ENCODE data around the gene SLC6A11.

GRCh38 chr3:10933805-10934481 lies 117.9 kb downstream of the SLC6A11 start:
- TF ChIP-seq JUN (CRISPR knock-in tag; IDR thresholded peaks at IDR 0.05): no peak
- no peak for TF ChIP-seq KDM1A (CRISPR knock-in tag; IDR thresholded peaks at IDR 0.05)
- TF ChIP-seq KLF12 (CRISPR knock-in tag; IDR thresholded peaks at IDR 0.05; ENCODE audit: borderline replicate concordance): no peak
- TF ChIP-seq ARNTL (CRISPR knock-in tag; IDR thresholded peaks at IDR 0.05): no peak
- no peak for TF ChIP-seq ZNF274 (CRISPR knock-in tag; IDR thresholded peaks at IDR 0.05)
- TF ChIP-seq SSRP1 (CRISPR knock-in tag; IDR thresholded peaks at IDR 0.05): no peak
- TF ChIP-seq ZNF513 (CRISPR knock-in tag; conservative IDR thresholded peaks at IDR 0.05): no peak
- no peak for TF ChIP-seq ZNF224 (CRISPR knock-in tag; IDR thresholded peaks at IDR 0.05)
- TF ChIP-seq ATF3 (CRISPR knock-in tag; IDR thresholded peaks at IDR 0.05): no peak
- TF ChIP-seq CTCF (CRISPR knock-in tag; IDR thresholded peaks at IDR 0.05): no peak
- no peak for TF ChIP-seq TAF1 (CRISPR knock-in tag; IDR thresholded peaks at IDR 0.05)

Data from HepG2 (cell line).